ENCODE data around the gene GNAZ.

Gene GNAZ

GRCh38 chr22:23166042-23166831 lies 95.9 kb downstream of the GNAZ start:
- TF ChIP-seq, protein P1, sequence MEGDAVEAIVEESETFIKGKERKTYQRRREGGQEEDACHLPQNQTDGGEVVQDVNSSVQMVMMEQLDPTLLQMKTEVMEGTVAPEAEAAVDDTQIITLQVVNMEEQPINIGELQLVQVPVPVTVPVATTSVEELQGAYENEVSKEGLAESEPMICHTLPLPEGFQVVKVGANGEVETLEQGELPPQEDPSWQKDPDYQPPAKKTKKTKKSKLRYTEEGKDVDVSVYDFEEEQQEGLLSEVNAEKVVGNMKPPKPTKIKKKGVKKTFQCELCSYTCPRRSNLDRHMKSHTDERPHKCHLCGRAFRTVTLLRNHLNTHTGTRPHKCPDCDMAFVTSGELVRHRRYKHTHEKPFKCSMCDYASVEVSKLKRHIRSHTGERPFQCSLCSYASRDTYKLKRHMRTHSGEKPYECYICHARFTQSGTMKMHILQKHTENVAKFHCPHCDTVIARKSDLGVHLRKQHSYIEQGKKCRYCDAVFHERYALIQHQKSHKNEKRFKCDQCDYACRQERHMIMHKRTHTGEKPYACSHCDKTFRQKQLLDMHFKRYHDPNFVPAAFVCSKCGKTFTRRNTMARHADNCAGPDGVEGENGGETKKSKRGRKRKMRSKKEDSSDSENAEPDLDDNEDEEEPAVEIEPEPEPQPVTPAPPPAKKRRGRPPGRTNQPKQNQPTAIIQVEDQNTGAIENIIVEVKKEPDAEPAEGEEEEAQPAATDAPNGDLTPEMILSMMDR (IDR thresholded peaks at IDR 0.05; ENCODE audit: insufficient read depth, missing control alignments): no peak
- DNase-seq (ENCODE audit: insufficient read length, low spot score): no peak
- FAIRE-seq: no peak

- TF ChIP-seq, protein P1 (IDR thresholded peaks at IDR 0.05; ENCODE audit: insufficient read depth, missing control alignments): no peak
- DNase-seq (ENCODE audit: insufficient read length, low spot score): no peak
- FAIRE-seq: no peak
Observed at GRCh38 chr22:23166841-23167616, 96.7 kb downstream of the GNAZ start.

DNA sequence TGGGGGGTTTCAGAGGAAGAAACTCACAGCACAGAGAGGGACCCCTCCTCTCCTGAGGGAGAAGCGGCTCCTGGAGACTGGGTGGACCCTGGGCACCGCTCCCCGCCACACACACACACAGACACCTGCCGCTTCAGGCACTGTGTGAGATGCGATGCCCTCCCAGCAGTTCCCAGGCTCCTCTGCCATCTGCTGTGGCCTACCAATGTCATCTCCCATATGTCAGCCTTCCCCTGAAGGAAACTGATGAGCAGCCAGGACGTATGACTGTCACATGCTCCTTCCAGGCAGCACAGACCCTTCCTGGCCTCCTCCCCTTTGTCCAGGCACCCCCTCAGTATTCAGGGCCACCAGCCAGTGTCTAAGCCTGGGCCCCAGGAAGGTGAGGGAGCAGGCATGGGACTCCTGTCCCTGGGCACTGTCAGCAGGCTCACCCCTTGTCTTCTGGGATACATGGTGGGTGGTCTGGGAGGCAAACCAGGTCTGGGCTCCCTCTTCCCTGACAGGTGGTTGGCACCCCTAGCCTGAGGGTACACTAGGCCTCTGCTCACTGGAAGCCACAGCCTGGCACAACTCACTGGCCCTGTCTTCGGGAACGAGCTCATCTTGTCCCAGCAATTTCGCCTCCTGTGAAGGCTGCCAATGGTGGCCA lies 98.2 kb downstream of the GNAZ start:
- DNase-seq (ENCODE audit: insufficient read length, low spot score) (no peak), FAIRE-seq (no peak)
- TF ChIP-seq, protein P1 (IDR thresholded peaks at IDR 0.05; ENCODE audit: insufficient read depth, missing control alignments): no peak

DNA sequence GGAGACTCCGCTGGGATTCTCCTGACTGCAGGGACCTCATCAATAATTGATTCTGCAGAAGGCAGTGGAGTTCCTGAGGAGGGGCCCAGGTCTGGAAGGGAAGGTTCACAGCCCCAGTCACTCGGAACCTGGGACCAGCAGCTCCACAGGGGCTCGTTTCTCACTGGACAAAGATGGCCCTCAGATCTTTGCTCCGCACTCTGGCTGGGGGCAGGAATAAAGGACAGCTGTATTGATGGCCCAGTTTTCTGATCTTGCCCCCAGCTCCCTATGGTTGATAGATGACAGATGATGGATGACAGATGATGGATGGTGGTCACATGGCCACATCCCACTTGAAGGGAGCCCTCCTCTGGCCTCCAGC lies 98.7 kb downstream of the GNAZ start:
- DNase-seq (ENCODE audit: insufficient read length, low spot score): no peak
- FAIRE-seq: no peak
- TF ChIP-seq, protein P1 (IDR thresholded peaks at IDR 0.05; ENCODE audit: insufficient read depth, missing control alignments): no peak
